Activated naive CD4-positive, alpha-beta T cell treated with anti-CD3 and anti-CD28 coated beads for 36 hours (primary cell): ENCODE results near the gene ANKRD22. TPM values are rescaled to one million over a fixed set of nuclear protein-coding genes. Genes with fewer than 3 reads are reported as not detected.
"Not testable (repeated sequence)": the region's sequence is repeated elsewhere in the genome, so short reads cannot be mapped to it uniquely, and the experiment has no call there.

ENCODE experiments used
- CTCF ChIA-PET: fragments of 350-600 bp; sonication (Branson Sonifier 250); formaldehyde crosslinking; loops from one replicate; lab custom pipeline; 2021; ENCODE audit warnings: antibody characterized with exemption; lab: Charles Lee
- DNase-seq: peaks from one replicate; pipeline ENCODE4 v3.0.0-alpha.2; 2020
- H3K27ac Mint-ChIP-seq: one replicate; pipeline ENCODE4 v1.8.0; 2021; ENCODE audit warnings: mild to moderate bottlenecking, mixed read lengths
- H3K27me3 Mint-ChIP-seq: one replicate; pipeline ENCODE4 v1.8.0; 2021; ENCODE audit warnings: low read depth, mixed read lengths
- H3K36me3 Mint-ChIP-seq: one replicate; pipeline ENCODE4 v1.8.0; 2021; ENCODE audit warnings: low read depth, mixed read lengths
- H3K4me1 Mint-ChIP-seq: one replicate; pipeline ENCODE4 v1.8.0; 2021; ENCODE audit warnings: low read depth, mixed read lengths
- H3K4me3 Mint-ChIP-seq: one replicate; pipeline ENCODE4 v1.8.0; 2021; ENCODE audit warnings: mild to moderate bottlenecking, moderate library complexity, mixed read lengths
- H3K9me3 Mint-ChIP-seq: one replicate; pipeline ENCODE4 v1.8.0; 2021; ENCODE audit warnings: mixed read lengths
- intact Hi-C: fragments of 100-400 bp; cut with micrococcal nuclease; formaldehyde crosslinking; loops from one replicate; pipeline ENCODE4 v1.15.1; 2023
- total RNA-seq, 2 experiments: library from RNA; stranded (reverse); gene quantifications; one replicate each; pipeline ENCODE4 v1.2.3, GENCODE V29; 2021

The ANKRD22 gene
- total RNA-seq, 2 experiments from 2014 or later, result 0.12 TPM; not detected in 1

DNA sequence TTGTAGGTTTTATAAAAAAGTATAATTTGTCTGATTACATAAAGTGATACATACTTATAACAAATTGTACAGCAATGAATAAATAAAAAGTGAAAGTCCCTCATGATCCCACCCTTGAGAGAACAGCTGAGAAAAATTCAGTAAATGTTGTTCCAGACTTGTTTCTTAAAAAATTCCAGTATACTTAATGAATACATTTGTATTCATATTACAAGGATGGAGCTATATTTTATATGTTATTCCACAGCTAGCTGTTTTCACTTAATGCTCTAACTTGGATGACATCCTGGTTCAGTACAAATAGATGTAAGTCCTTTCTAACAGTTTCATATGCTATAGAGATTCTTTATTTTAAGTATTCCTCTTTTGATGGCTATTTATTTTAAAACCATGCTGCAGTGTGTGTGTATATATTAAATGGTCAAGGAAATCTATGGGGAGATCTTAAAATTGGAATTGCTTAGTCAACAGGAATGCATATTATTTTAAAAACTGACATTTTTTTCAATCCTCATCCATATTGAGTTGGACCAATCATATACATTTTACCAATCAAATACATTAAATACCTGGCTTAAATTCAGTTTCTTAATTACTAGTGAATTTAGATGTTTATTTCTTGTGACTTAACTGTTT lies 37.3 kb upstream of the ANKRD22 start:
- H3K9me3 Mint-ChIP-seq, result no peaks in the 10 kb centered on the region
- H3K4me3 Mint-ChIP-seq, result no peak overlapping the region
- intact Hi-C loops, result loop anchor here (10.0 kb wide), 1 partner anchor 526 kb away; the partner anchor contains the start of gene IFIT5
- no peaks in the 10 kb centered on the region for H3K27me3 Mint-ChIP-seq
- CTCF ChIA-PET, result interaction anchor here (2.2 to 4.8 kb wide), 2 partner anchors 10 to 53 kb away, joined by 5 to 26 read pairs; no protein-coding TSS in a partner anchor
- H3K4me1 Mint-ChIP-seq, result peaks cover 61% of the 10 kb centered on the region
- no peak for DNase-seq
- H3K36me3 Mint-ChIP-seq, result no peaks in the 10 kb centered on the region
- no peak overlapping the region for H3K27ac Mint-ChIP-seq

DNA sequence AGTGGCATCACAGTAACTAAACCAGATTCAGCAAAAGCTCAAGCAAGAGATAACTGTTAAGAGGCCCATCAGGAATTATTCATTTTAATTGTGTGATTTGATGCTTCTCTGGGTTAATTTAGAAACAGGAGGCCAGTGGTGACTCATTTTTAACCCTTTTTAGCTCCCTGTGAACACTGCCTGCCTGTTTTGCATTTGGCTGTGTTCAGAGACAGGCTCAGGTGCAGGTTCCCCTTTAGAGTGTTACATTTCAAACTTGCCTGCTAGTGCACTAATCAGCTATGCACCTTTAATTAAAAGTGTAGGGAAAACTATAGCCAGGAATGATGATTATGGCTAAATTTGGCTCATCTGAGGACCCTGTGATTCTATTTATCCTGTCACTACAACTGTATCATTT lies 34.9 kb upstream of the ANKRD22 start:
- Mint-ChIP-seq H3K27ac (no peak overlapping the region), H3K4me1 (peaks cover 78% of the 10 kb centered on the region), H3K9me3 (no peaks in the 10 kb centered on the region), H3K4me3 (no peak overlapping the region), H3K27me3 (no peaks in the 10 kb centered on the region), H3K36me3 (peaks cover 3% of the 10 kb centered on the region)
- DNase-seq, result peak; percentile 53
- CTCF ChIA-PET, result interaction anchor here (1.1 to 4.8 kb wide), 4 partner anchors 12 to 50 kb away, joined by 4 to 26 read pairs (median 5); no protein-coding TSS in a partner anchor
- intact Hi-C loops, result loop anchor here (1.0 to 10.0 kb wide), 2 partner anchors 11 to 528 kb away; partner anchors contain the start of gene IFIT5

DNA sequence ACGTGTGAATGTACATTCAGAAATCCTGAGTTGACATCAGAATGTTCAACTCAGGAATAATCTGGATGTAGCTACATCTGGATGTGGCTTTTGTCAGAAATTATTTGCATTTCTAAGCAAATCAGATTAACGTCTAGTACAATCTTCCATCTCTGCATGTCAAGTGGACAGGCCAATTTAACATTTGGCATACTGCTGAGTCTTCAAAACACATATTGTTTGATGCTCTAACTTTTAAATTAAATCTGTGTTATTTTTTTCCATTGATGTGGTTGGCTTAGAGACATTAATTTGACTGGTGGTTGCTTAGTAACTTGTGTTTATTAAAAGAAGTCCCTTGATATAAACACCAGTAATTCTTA lies 31.8 kb upstream of the ANKRD22 start:
- intact Hi-C loops, result loop anchor here (5.0 to 10.0 kb wide), 2 partner anchors 531 to 1021 kb away; partner anchors contain the start of genes IFIT5, KLLN and PTEN
- CTCF ChIA-PET, result interaction anchor here (0.7 to 4.6 kb wide), 6 partner anchors 11 to 62 kb away, joined by 3 to 22 read pairs (median 11); no protein-coding TSS in a partner anchor
- peaks cover 74% of the 10 kb centered on the region for H3K4me1 Mint-ChIP-seq
- no peaks in the 10 kb centered on the region for H3K27me3 Mint-ChIP-seq
- no peaks in the 10 kb centered on the region for H3K9me3 Mint-ChIP-seq
- no peak overlapping the region for H3K4me3 Mint-ChIP-seq
- DNase-seq, result no peak
- H3K36me3 Mint-ChIP-seq, result peaks cover 5% of the 10 kb centered on the region
- H3K27ac Mint-ChIP-seq, result peak overlapping the region; percentile 36

DNA sequence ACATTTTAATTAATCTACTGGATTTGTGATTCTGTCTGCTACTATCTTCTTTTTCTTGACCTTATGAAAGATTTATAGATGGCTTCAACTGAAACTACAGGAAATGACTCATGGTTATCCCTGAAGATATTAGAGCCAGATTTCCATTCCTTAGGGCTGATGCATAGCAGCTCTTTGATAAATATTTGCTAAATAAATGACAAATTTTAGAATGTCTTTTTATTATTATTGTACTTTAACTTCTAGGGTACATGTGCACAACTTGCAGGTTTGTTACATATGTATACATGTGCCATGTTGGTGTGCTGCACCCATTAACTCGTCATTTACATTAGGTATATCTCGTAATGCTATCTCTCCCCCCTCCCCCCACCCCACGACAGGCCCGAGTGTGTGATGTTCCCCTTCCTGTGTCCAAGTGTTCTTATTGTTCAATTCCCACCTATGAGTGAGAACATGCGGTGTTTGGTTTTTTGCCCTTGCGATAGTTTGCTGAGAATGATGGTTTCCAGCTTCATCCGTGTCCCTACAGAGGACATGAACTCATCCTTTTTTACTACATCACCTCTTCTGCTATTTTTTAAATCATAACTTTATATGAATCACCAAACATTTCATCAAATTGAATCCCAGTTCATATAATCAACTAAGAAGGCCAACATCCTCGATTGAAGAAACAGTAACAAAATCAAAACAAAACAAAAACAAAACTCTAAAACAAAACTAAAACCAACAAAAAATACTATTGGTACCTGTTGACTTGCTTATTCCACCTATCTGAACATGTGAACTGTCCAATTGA lies 31.2 kb upstream of the ANKRD22 start:
- intact Hi-C loops, result loop anchor here (5.0 to 10.0 kb wide), 2 partner anchors 532 to 1021 kb away; partner anchors contain the start of genes IFIT5, KLLN and PTEN
- not testable (repeated sequence) for H3K4me3 Mint-ChIP-seq, H3K36me3 Mint-ChIP-seq, DNase-seq, H3K27me3 Mint-ChIP-seq, H3K9me3 Mint-ChIP-seq
- H3K27ac Mint-ChIP-seq, result peak overlapping the region; percentile 36
- peaks cover 74% of the 10 kb centered on the region for H3K4me1 Mint-ChIP-seq
- CTCF ChIA-PET, result interaction anchor here (1.1 to 5.2 kb wide), 5 partner anchors 11 to 50 kb away, joined by 4 to 37 read pairs (median 17); no protein-coding TSS in a partner anchor

DNA sequence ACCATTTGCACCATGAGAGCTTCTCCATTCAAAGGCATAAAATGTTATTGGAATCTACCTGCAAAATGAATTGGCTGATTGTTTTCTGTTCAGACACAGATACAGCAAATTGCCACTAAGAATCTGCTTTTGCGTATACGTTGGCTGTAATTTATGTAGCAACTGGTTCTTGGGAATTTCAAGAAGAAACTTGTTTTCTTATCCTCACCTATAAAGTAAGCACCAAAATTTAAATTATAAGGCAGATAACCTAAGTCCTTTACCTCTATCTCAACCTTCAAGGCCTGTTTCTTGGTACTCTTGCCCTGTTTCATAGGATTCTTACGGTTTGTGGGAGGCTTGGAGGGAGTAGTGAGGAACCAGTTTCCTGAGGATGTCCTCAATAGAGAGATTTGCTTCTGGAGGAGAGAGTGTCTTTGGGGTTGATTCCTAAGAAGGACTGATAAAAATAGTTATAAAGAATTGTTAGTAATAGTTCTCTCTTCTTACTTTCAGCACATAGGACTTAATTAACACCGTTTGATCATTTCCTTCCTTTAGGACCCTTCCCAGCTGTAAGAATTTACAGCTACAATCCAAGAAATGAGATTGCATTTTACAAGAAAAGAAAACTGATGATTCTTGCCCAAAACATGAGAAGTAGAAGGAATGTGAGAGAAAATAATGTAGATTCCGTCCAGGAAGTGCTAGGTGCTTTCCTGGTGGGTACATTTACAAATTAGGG lies 30.4 kb upstream of the ANKRD22 start:
- Mint-ChIP-seq H3K4me1 (peaks cover 70% of the 10 kb centered on the region), H3K4me3 (peak overlapping the region; percentile 95), H3K36me3 (peaks cover 5% of the 10 kb centered on the region), H3K27ac (peak overlapping the region; percentile 97), H3K27me3 (no peaks in the 10 kb centered on the region), H3K9me3 (no peaks in the 10 kb centered on the region)
- intact Hi-C loops, result loop anchor here (1.0 to 10.0 kb wide), 4 partner anchors 15 to 1020 kb away; partner anchors contain the start of genes IFIT5, KLLN and PTEN
- DNase-seq, result no peak
- CTCF ChIA-PET, result interaction anchor here (1.0 to 5.2 kb wide), 5 partner anchors 12 to 51 kb away, joined by 4 to 37 read pairs (median 14); no protein-coding TSS in a partner anchor

DNA sequence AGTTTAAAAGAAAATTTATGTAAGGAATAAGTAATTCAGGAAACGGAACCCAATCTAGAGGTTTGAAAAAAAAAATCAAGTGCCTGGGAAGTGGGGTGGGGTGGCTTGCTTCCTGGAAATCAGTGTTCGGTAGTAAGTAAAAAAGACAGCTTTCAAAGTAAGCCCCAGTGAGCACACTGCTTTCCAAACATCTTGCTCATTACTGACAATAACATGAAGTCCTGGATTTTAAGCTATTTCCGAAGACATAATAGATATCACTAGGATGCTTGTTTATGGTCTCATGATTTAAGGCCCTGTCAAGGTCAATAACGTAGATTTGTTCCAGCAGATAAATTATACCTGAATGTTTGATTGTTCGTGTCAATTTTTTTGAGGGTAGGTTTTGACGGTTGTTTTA lies 29.7 kb upstream of the ANKRD22 start:
- Mint-ChIP-seq H3K9me3 (no peaks in the 10 kb centered on the region), H3K27ac (peak overlapping the region; percentile 97), H3K36me3 (peaks cover 5% of the 10 kb centered on the region), H3K27me3 (no peaks in the 10 kb centered on the region), H3K4me3 (peak overlapping the region; percentile 95), H3K4me1 (peaks cover 65% of the 10 kb centered on the region)
- intact Hi-C loops, result loop anchor here (1.0 to 10.0 kb wide), 4 partner anchors 16 to 1019 kb away; partner anchors contain the start of genes IFIT5, KLLN and PTEN
- CTCF ChIA-PET, result interaction anchor here (0.9 to 5.2 kb wide), 5 partner anchors 15 to 52 kb away, joined by 3 to 37 read pairs (median 14); no protein-coding TSS in a partner anchor
- no peak for DNase-seq

DNA sequence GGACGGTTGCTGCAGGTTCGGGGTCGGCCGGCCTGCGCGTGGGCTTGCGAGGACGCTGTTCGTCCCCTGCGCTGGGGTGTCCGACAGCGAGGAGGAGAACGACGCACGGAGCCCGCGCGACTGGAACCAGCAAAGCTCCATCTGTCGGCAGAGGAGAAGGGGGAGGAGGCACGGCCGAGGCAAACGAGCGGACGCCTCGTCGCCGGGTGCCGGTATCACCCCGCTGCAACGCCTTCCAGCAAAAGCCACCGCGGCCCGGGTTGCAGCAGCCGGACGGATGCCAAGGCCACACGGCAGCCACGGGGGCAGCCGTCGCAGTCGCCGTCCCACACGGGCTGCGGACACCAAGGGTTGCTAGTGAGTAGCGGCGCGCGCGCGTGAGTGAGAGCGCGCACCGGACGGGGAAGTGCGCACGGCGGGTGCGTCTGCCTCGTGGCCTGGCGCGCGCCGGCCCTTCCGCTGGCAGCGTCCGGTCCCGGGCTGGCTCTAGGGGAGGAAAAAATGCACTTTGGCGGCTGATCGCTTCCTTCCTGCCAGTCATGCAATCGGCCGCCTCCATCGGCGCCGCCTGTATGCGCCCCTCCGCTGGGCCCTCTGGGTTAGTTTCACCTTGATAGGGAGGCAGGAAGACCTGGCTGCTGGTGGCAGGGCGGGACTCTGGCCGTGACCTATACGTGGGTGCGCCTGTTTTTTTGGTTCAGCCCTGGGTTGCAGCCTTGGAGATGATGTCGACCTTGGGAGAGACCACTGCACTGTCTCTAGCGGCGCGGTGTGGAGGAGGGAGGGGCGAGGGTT lies 28.8 kb upstream of the ANKRD22 start:
- DNase-seq, result peak; percentile 82
- CTCF ChIA-PET, result interaction anchor here (0.7 to 5.2 kb wide), 7 partner anchors 16 to 53 kb away, joined by 3 to 37 read pairs (median 4); no protein-coding TSS in a partner anchor
- intact Hi-C loops, result loop anchor here (1.0 to 10.0 kb wide), 10 partner anchors 17 to 1018 kb away; partner anchors contain the start of genes IFIT5, KLLN and PTEN
- Mint-ChIP-seq H3K27ac (peak overlapping the region; percentile 97), H3K27me3 (no peaks in the 10 kb centered on the region), H3K4me3 (peak overlapping the region; percentile 95), H3K36me3 (peaks cover 5% of the 10 kb centered on the region), H3K4me1 (peaks cover 58% of the 10 kb centered on the region), H3K9me3 (no peaks in the 10 kb centered on the region)

DNA sequence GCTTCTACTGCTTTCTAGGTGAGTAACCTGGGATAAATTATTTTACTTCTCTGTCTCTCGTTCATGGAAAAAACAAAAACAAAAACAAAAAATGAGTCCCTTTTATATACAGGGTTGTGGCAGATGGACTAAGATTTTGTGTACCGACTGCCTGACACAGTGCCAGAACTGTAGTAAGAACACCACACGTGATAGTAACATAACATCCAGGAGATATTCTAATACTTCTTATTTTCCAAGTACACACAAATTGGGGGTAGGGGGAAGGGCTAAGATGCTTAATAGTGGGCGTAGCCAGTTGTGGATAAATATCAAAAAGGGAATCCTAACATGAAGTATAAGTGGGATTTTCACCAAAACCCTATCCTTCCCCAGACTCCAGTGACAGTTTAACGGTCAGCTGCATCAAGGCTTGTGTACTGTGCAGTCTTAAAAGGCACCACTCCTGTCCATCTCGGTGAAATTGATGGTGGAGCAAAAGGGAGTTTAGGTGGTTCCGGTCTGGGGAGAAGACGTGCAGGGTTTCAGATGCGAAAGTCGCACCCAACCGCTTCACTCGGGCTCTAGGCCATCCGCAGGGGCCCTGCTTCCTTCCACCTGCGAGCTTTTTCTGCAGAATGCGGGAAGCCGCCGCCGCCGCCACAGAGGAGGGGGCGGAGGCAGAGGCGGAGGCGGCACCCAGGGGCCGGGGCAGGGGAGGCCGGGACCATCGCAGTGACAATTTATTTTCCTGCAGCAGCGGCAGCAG lies 28.1 kb upstream of the ANKRD22 start, which contains the start of gene STAMBPL1:
TSS of gene STAMBPL1 (plus strand) at position 712 of the 748 bp plus-strand sequence. CDS start 21,464 bp downstream, outside the sequence.
- Mint-ChIP-seq H3K4me1 (peaks cover 52% of the 10 kb centered on the region), H3K4me3 (peak within 1 kb of the TSS; percentile 95), H3K27me3 (no peaks in the 10 kb centered on the region), H3K27ac (peak within 1 kb of the TSS; percentile 97), H3K9me3 (no peaks in the 10 kb centered on the region), H3K36me3 (peaks cover 5% of the 10 kb centered on the region)
- DNase-seq, result peak; percentile 80
- CTCF ChIA-PET, result interaction anchor here (0.6 to 5.2 kb wide), 7 partner anchors 21 to 512 kb away, joined by 3 to 37 read pairs (median 4); no protein-coding TSS in a partner anchor
- intact Hi-C loops, result loop anchor here (1.0 to 10.0 kb wide), 9 partner anchors 22 to 1017 kb away; partner anchors contain the start of genes IFIT5, KLLN and PTEN

DNA sequence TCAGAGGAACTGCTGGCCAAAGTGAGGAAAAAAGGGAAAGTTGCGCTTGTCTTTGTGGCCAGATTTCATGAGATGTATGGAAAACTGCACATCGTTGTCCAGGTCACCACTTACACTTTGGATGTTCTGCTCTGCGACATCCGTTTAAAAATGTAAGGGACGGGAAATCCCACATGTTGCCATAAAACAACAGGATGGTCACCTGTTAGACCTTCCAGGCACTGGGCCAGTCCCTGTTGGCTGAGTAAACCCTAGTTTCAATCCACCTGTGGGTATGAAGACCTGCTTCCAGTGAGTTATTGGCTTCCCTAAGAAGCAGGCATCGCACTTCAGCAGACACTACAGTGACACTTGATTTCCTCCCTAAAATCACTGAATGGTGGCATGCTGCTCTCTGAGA lies 25.7 kb upstream of the ANKRD22 start:
- no peak for DNase-seq
- peaks cover 2% of the 10 kb centered on the region for H3K36me3 Mint-ChIP-seq
- no peak overlapping the region for H3K4me3 Mint-ChIP-seq
- no peaks in the 10 kb centered on the region for H3K9me3 Mint-ChIP-seq
- CTCF ChIA-PET, result interaction anchor here (1.0 kb wide), 1 partner anchor 57 kb away, joined by 4 read pairs; no protein-coding TSS in a partner anchor
- H3K4me1 Mint-ChIP-seq, result peaks cover 32% of the 10 kb centered on the region
- no peaks in the 10 kb centered on the region for H3K27me3 Mint-ChIP-seq
- H3K27ac Mint-ChIP-seq, result no peak overlapping the region
- intact Hi-C loops, result no loop called here

DNA sequence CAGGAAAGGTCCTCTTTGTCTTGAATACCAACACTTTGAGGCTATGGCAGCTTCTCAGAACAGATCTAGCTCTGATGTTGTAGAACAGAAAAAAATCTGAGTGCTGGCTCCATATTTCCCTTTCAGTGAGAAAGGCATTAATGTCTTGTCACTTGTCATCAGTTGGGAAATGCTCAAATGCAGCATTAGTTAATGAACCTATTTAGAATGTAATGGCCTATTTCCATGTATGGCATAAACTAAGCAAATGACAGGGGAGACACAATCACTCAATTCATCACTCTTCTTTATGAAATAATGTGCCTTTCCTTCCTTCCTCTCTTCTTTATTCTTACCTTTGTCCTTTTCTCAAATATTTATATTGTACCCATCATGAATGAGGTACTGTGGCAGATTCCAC lies 23.4 kb upstream of the ANKRD22 start:
- H3K9me3 Mint-ChIP-seq, result no peaks in the 10 kb centered on the region
- CTCF ChIA-PET, result no interaction called here
- DNase-seq, result no peak
- no peak overlapping the region for H3K4me3 Mint-ChIP-seq
- peaks cover 22% of the 10 kb centered on the region for H3K4me1 Mint-ChIP-seq
- peaks cover 3% of the 10 kb centered on the region for H3K27me3 Mint-ChIP-seq
- no peak overlapping the region for H3K27ac Mint-ChIP-seq
- no peaks in the 10 kb centered on the region for H3K36me3 Mint-ChIP-seq
- intact Hi-C loops, result no loop called here
